HG03135 (cell line): ENCODE data around the gene TMEM220.
"Not testable (repeated sequence)": the region's sequence is repeated elsewhere in the genome, so short reads cannot be mapped to it uniquely, and the experiment has no call there.

Source experiments
- ATAC-seq: cut with Tn5 transposase; IDR thresholded peaks from one replicate; pipeline ENCODE4 v1.9.1; 2021; ENCODE audit warnings: mild to moderate bottlenecking, moderate library complexity; ENCODE audit not compliant: unreplicated experiment

The TMEM220 gene

GRCh38 chr17:10755592-10756127 lies 25.8 kb upstream of the TMEM220 start:
- ATAC-seq, result no peak

- no peak for ATAC-seq
These were observed 25.2 kb upstream of the TMEM220 start for GRCh38 chr17:10754861-10755591.

GRCh38 chr17:10754109-10754508 lies 24.3 kb upstream of the TMEM220 start:
- ATAC-seq, result no peak

- ATAC-seq, result no peak
These were observed 22.9 kb upstream of the TMEM220 start for GRCh38 chr17:10752696-10753095.

- no peak for ATAC-seq
These were observed 21.7 kb upstream of the TMEM220 start for GRCh38 chr17:10751563-10751962.

GRCh38 chr17:10750210-10750609 lies 20.4 kb upstream of the TMEM220 start:
- ATAC-seq, result no peak

GRCh38 chr17:10748531-10749181 lies 18.8 kb upstream of the TMEM220 start:
- ATAC-seq, result no peak

GRCh38 chr17:10745231-10745630 lies 15.4 kb upstream of the TMEM220 start:
- no peak for ATAC-seq

GRCh38 chr17:10744501-10745000 lies 14.7 kb upstream of the TMEM220 start:
- no peak for ATAC-seq

- no peak for ATAC-seq
These were observed 13.6 kb upstream of the TMEM220 start for GRCh38 chr17:10743316-10744009.

GRCh38 chr17:10742431-10742830 lies 12.6 kb upstream of the TMEM220 start:
- ATAC-seq, result no peak

GRCh38 chr17:10741416-10742135 lies 11.8 kb upstream of the TMEM220 start:
- no peak for ATAC-seq

GRCh38 chr17:10739386-10739785 lies 9.6 kb upstream of the TMEM220 start:
- ATAC-seq, result no peak

- no peak for ATAC-seq
These were observed 8.9 kb upstream of the TMEM220 start for GRCh38 chr17:10738521-10739258.

- no peak for ATAC-seq
These were observed 7.9 kb upstream of the TMEM220 start for GRCh38 chr17:10737736-10738135.

- no peak for ATAC-seq
These were observed 7.4 kb upstream of the TMEM220 start for GRCh38 chr17:10737168-10737622.

- no peak for ATAC-seq
These were observed 6.0 kb upstream of the TMEM220 start for GRCh38 chr17:10735821-10736220.

- ATAC-seq, result no peak
These were observed 5.4 kb upstream of the TMEM220 start for GRCh38 chr17:10735251-10735650.

- ATAC-seq, result no peak
These were observed 3.8 kb upstream of the TMEM220 start for GRCh38 chr17:10733666-10734065.

- ATAC-seq, result not testable (repeated sequence)
These were observed 2.3 kb upstream of the TMEM220 start for GRCh38 chr17:10732121-10732520.
